T-helper 1 cell treated with Interleukin-12 subunit alpha and Interleukin-12 subunit beta and Interleukin-4 antibody, amounts not matched to agents 30 μg/mL and 1 μg/mL, for 36 hours (primary cell): ENCODE data around the gene ANKAR.
A peak's percentile ranks its signal among the peaks of the same experiment; 100 is the strongest.

Experiments
- H3K27ac Mint-ChIP-seq: one replicate; pipeline ENCODE4 v1.8.0; 2021; ENCODE audit warnings: mild to moderate bottlenecking, mixed read lengths
- H3K27me3 Mint-ChIP-seq: one replicate; pipeline ENCODE4 v1.8.0; 2021; ENCODE audit warnings: low read depth, mixed read lengths
- H3K36me3 Mint-ChIP-seq: one replicate; pipeline ENCODE4 v1.8.0; 2021; ENCODE audit warnings: low read depth, mixed read lengths
- H3K4me1 Mint-ChIP-seq: one replicate; pipeline ENCODE4 v1.8.0; 2021; ENCODE audit warnings: low read depth, mixed read lengths
- H3K4me3 Mint-ChIP-seq: one replicate; pipeline ENCODE4 v1.8.0; 2021; ENCODE audit warnings: mild to moderate bottlenecking, moderate library complexity, mixed read lengths
- H3K9me3 Mint-ChIP-seq: one replicate; pipeline ENCODE4 v1.8.0; 2021; ENCODE audit warnings: mixed read lengths

Gene ANKAR

GRCh38 chr2:189674374-189675112, at the start of gene ANKAR:
Gene ANKAR (plus strand): TSS chr2:189674670. CDS start chr2:189676491, 1,821 bp downstream.
- Mint-ChIP-seq H3K9me3 (peaks cover 14% of the 10 kb centered on the region), H3K4me1 (peaks cover 28% of the 10 kb centered on the region), H3K27me3 (no peaks in the 10 kb centered on the region), H3K27ac (peak within 1 kb of the TSS; percentile 94), H3K36me3 (peaks cover 39% of the 10 kb centered on the region), H3K4me3 (peak within 1 kb of the TSS; percentile 91)

- no peaks in the 10 kb centered on the region for H3K27me3 Mint-ChIP-seq
- H3K36me3 Mint-ChIP-seq, result no peaks in the 10 kb centered on the region
- no peak overlapping the region for H3K4me3 Mint-ChIP-seq
- no peaks in the 10 kb centered on the region for H3K9me3 Mint-ChIP-seq
- peaks cover 6% of the 10 kb centered on the region for H3K4me1 Mint-ChIP-seq
- H3K27ac Mint-ChIP-seq, result no peak overlapping the region
These were observed 48.8 kb upstream of the ANKAR start for GRCh38 chr2:189625636-189626035.

- Mint-ChIP-seq H3K27me3 (no peaks in the 10 kb centered on the region), H3K36me3 (no peaks in the 10 kb centered on the region), H3K4me3 (no peak overlapping the region), H3K27ac (no peak overlapping the region), H3K4me1 (peaks cover 6% of the 10 kb centered on the region), H3K9me3 (no peaks in the 10 kb centered on the region)
These were observed 46.7 kb upstream of the ANKAR start for GRCh38 chr2:189627789-189628188.

- peaks cover 6% of the 10 kb centered on the region for H3K4me1 Mint-ChIP-seq
- no peak overlapping the region for H3K4me3 Mint-ChIP-seq
- H3K27ac Mint-ChIP-seq, result no peak overlapping the region
- no peaks in the 10 kb centered on the region for H3K36me3 Mint-ChIP-seq
- no peaks in the 10 kb centered on the region for H3K27me3 Mint-ChIP-seq
- H3K9me3 Mint-ChIP-seq, result no peaks in the 10 kb centered on the region
These were observed 45.5 kb upstream of the ANKAR start for GRCh38 chr2:189628817-189629530.

GRCh38 chr2:189629531-189630453, 44.7 kb upstream of the ANKAR start:
- H3K36me3 Mint-ChIP-seq, result no peaks in the 10 kb centered on the region
- no peak overlapping the region for H3K4me3 Mint-ChIP-seq
- no peaks in the 10 kb centered on the region for H3K9me3 Mint-ChIP-seq
- no peaks in the 10 kb centered on the region for H3K27me3 Mint-ChIP-seq
- H3K27ac Mint-ChIP-seq, result no peak overlapping the region
- H3K4me1 Mint-ChIP-seq, result peaks cover under 1% of the 10 kb centered on the region

GRCh38 chr2:189631849-189632248, 42.6 kb upstream of the ANKAR start:
- Mint-ChIP-seq H3K36me3 (no peaks in the 10 kb centered on the region), H3K9me3 (no peaks in the 10 kb centered on the region), H3K4me3 (no peak overlapping the region), H3K27ac (no peak overlapping the region), H3K4me1 (no peaks in the 10 kb centered on the region), H3K27me3 (peaks cover 4% of the 10 kb centered on the region)

- H3K36me3 Mint-ChIP-seq, result no peaks in the 10 kb centered on the region
- no peaks in the 10 kb centered on the region for H3K9me3 Mint-ChIP-seq
- no peak overlapping the region for H3K4me3 Mint-ChIP-seq
- H3K27ac Mint-ChIP-seq, result no peak overlapping the region
- no peaks in the 10 kb centered on the region for H3K4me1 Mint-ChIP-seq
- peaks cover 4% of the 10 kb centered on the region for H3K27me3 Mint-ChIP-seq
These were observed 41.1 kb upstream of the ANKAR start for GRCh38 chr2:189633392-189633811.

GRCh38 chr2:189635353-189635752, 39.1 kb upstream of the ANKAR start:
- H3K4me1 Mint-ChIP-seq, result no peaks in the 10 kb centered on the region
- peaks cover 4% of the 10 kb centered on the region for H3K27me3 Mint-ChIP-seq
- no peak overlapping the region for H3K27ac Mint-ChIP-seq
- H3K9me3 Mint-ChIP-seq, result no peaks in the 10 kb centered on the region
- no peaks in the 10 kb centered on the region for H3K36me3 Mint-ChIP-seq
- no peak overlapping the region for H3K4me3 Mint-ChIP-seq

GRCh38 chr2:189638301-189639006, 36.0 kb upstream of the ANKAR start:
- Mint-ChIP-seq H3K27ac (no peak overlapping the region), H3K9me3 (no peaks in the 10 kb centered on the region), H3K4me3 (no peak overlapping the region), H3K36me3 (no peaks in the 10 kb centered on the region), H3K4me1 (no peaks in the 10 kb centered on the region), H3K27me3 (peaks cover 4% of the 10 kb centered on the region)

GRCh38 chr2:189639007-189639609, 35.4 kb upstream of the ANKAR start:
- Mint-ChIP-seq H3K27me3 (peaks cover 4% of the 10 kb centered on the region), H3K4me3 (no peak overlapping the region), H3K36me3 (no peaks in the 10 kb centered on the region), H3K27ac (no peak overlapping the region), H3K4me1 (no peaks in the 10 kb centered on the region), H3K9me3 (no peaks in the 10 kb centered on the region)

- Mint-ChIP-seq H3K4me3 (no peak overlapping the region), H3K4me1 (no peaks in the 10 kb centered on the region), H3K9me3 (no peaks in the 10 kb centered on the region), H3K36me3 (no peaks in the 10 kb centered on the region), H3K27ac (no peak overlapping the region), H3K27me3 (no peaks in the 10 kb centered on the region)
These were observed 33.5 kb upstream of the ANKAR start for GRCh38 chr2:189641002-189641401.

GRCh38 chr2:189641590-189641989, 32.9 kb upstream of the ANKAR start:
- H3K27ac Mint-ChIP-seq, result no peak overlapping the region
- H3K36me3 Mint-ChIP-seq, result no peaks in the 10 kb centered on the region
- H3K4me1 Mint-ChIP-seq, result no peaks in the 10 kb centered on the region
- H3K4me3 Mint-ChIP-seq, result no peak overlapping the region
- H3K27me3 Mint-ChIP-seq, result no peaks in the 10 kb centered on the region
- H3K9me3 Mint-ChIP-seq, result no peaks in the 10 kb centered on the region

- H3K27ac Mint-ChIP-seq, result no peak overlapping the region
These were observed 27.9 kb upstream of the ANKAR start for GRCh38 chr2:189646521-189646920.

More at GRCh38 chr2:189646521-189646920, 27.9 kb upstream of the ANKAR start:
- Mint-ChIP-seq H3K4me3 (no peak overlapping the region), H3K27me3 (no peaks in the 10 kb centered on the region), H3K9me3 (peaks cover 4% of the 10 kb centered on the region), H3K36me3 (peaks cover 2% of the 10 kb centered on the region), H3K4me1 (no peaks in the 10 kb centered on the region)
